Muscle of arm (tissue), 12 donors: ENCODE results near the gene PPP4R3A. TPM values are rescaled to one million over a fixed set of nuclear protein-coding genes. Genes with fewer than 3 reads are reported as not detected.
"Not testable (repeated sequence)": the region's sequence is repeated elsewhere in the genome, so short reads cannot be mapped to it uniquely, and the experiment has no call there.

Source experiments
- DNase-seq: peaks from one replicate; pipeline ENCODE4 v3.0.0-alpha.2; 2013
- polyA plus RNA-seq, 12 donors: library from polyadenylated mRNA; unstranded; fragments of 120-200 nt; gene quantifications; one replicate each; pipeline ENCODE4 v1.2.1, GENCODE V29; 2013; ENCODE audit not compliant: insufficient read length in 12 of 12

The PPP4R3A gene
- polyA plus RNA-seq, 12 donors = 60.3 to 108 (median 69.8) TPM; not detected in 1

- no peak for DNase-seq
Measured at GRCh38 chr14:91453744-91454143, 56.4 kb downstream of the PPP4R3A start.

GRCh38 chr14:91444335-91445020, 65.6 kb downstream of the PPP4R3A start:
- DNase-seq = no peak

DNA sequence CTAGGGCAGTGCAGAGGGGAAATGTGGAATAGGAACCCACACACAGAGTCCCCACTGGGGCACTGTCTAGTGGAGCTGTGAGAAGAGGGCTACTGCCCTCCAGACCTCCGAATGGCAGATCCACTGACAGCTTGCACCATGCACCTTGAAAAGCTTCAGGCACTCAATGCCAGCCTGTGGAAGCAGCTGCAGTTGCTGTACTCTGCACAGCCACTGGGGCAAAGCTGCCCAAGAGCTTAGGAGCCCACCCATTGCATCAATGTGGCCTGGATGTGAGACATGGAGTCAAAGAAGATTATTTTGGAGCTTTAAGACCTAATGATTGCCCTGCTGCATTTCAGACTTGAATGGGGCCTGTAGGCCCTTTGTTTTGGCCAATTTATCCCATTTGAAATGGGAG, 70.8 kb downstream of the PPP4R3A start:
- no peak for DNase-seq

DNA sequence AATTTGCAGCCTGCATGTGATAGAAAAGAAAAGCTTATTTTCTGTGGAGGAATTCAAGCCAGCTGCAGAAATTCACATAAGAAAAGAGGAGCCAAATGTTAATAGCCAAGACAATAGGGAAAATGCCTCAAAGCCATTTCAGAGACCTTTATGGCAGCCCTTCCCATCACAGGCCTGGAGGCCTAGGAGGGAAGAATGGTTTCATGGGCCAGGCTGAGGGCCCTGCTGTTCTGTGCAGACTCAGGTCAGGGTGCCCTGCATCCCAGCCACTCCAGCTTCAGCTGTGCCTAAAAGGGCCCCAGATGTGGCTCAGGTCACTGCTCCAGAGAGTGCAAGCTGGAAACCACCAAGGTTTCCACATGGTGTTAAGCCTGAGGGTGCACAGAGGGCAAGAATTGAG, 71.3 kb downstream of the PPP4R3A start:
- no peak for DNase-seq

- not testable (repeated sequence) for DNase-seq
Measured at GRCh38 chr14:91436266-91436665, 73.8 kb downstream of the PPP4R3A start.

DNA sequence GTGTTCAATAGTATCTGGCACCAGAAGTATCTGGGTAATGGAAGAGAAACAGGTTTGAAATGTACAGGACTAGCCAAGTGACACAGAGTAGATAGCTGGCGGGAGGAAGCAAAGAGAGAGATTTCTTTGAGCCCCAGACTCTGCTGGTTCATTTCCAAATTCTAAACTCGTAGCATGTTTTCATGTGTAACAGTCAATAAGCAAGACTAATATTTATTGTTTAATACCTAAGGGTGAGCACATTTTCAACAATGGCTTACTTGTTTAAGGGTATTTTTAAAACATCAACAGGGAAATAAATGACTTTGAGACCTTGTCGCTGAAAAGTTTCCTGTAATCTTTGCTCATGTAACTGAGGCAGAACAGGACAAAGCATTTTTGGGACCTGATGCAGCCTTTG, 80.7 kb downstream of the PPP4R3A start:
- DNase-seq = no peak

DNA sequence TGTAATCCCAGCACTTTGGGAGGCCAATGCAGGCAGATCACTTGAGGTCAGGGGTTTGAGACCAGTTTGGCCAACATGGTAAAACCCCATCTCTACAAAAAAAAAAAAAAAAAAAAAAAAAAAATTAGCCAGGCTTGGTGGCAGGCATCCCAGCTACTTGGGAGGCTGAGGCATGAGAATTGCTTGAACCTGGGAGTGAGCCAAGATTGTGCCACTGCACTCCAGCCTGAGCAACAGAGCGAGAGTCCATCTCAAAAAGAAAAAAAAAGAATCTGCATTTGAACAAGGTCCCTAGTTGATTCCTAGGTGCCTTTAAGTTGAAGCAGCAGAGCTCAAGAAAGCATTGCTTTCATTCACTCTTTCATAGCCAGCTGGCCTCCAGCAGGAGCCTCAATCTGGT, 81.2 kb downstream of the PPP4R3A start:
- not testable (repeated sequence) for DNase-seq

GRCh38 chr14:91425531-91425944, 84.6 kb downstream of the PPP4R3A start:
- DNase-seq = not testable (repeated sequence)

DNA sequence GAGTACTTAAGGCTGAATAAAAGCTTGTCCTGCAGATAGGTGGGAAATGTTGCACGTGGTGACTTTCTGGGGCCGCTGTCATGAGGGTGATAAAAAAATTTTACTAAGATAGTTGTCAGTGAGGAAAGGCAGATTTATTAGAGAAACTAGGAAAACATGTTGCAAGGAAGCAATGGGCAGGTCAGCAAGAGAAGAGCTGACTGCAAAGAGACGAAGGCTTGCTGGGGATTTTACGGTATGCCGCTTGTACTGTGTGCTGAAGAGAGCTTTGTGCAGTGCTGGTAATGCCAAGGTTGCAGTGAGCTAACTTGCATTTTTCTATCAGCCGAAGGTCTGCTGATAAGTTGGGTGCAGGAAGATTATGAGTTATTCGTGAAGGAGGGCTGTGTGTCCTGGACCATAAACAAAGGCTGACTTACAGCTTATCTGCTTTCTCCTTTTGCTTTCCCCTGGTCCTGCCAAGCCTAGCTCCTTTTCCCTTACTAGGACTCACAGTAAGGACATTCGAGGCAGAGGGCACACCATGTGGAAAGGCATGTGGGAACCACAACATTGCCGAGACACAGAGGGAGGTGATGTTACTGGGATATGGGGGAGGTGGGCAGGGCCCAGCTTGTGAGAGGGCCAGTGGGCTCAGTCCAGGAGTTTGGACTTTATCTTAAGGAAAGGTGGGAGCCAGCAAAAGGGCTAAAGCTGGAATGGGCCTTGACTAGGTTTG, 85.1 kb downstream of the PPP4R3A start:
- no peak for DNase-seq

- no peak for DNase-seq
Measured at GRCh38 chr14:91420686-91421085, 89.4 kb downstream of the PPP4R3A start.

DNA sequence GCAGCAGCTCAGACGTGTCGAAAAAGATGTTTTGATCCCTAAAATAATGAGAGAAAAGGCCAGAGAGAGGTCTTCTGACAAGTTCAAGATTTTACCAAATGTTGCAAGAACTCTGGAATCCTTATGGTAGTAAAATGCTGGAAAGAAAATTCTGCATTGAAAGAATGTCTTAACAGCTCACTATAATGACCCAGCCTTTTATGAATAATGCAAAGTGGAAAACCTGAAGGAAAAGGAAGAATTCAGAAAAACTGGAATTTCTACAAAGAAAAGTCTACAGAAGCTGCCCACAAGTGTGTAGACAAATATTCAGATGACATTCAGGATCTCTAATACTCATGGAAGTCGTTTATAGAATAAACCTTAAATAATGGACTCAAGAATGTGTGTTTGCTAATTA, 90.7 kb downstream of the PPP4R3A start:
- no peak for DNase-seq

DNA sequence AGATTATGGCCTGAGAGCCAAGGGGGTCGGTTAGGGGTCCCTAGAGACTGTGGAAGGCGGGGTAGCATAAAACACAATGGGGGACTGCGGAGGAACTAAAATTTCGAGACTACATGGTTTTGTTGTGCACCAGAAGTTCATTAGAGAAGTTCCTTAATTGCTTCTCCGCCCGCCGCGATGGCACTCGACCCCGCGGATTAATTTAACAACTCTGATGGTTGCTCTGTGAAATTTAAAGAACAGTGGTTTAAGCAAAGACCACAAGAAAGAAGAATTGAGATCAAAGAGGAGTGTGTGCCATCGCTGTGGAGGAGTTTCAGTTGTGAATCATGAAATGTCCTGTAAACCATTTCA, 91.1 kb downstream of the PPP4R3A start:
- DNase-seq = no peak

GRCh38 chr14:91418387-91419043, 91.6 kb downstream of the PPP4R3A start:
- DNase-seq = peak; percentile 71

DNA sequence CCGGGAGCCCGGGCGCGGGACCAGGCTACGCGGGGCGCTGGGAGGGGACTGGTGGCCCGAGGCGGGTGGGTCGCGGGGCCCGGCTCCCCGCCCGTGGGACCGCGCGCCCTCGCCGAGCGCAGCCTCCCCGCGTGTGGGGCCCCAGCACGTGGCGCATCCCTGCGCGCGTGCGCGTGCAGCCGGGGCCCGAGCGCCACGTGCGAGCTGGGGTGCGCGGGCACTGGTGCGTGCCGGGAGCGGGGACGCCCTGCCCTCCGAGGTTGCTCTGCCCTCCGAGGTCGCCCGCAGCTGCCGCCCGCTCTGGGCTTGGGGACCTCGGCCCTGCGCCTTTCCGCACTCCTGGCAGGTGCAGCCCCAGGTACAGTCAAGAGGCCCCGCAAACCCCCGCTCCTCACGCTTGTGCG, 92.1 kb downstream of the PPP4R3A start:
- DNase-seq = no peak

GRCh38 chr14:91417120-91417982, 92.8 kb downstream of the PPP4R3A start, which contains the start of gene CCDC88C:
CCDC88C (minus strand) TSS chr14:91417820; CDS start chr14:91417690, 130 bp downstream.
- no peak for DNase-seq

DNA sequence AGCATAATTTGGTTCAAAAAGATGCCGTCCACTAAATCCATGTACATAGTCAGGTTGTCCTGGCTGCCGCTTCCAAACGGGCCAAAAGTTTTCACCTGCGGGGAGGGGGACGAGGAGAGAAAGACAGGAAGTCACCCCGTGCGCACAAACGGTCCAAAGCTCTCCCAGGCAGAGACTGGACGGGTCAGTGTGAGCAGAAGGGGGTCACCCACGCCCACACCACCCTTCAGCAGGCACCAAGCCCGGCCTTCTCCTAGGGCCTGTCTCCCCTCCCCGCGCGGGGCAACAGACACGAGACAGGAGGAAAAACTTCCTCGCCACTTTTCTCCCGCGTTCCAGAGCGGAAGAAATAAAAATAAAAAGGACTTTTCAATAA, 93.4 kb downstream of the PPP4R3A start:
- DNase-seq = no peak

DNA sequence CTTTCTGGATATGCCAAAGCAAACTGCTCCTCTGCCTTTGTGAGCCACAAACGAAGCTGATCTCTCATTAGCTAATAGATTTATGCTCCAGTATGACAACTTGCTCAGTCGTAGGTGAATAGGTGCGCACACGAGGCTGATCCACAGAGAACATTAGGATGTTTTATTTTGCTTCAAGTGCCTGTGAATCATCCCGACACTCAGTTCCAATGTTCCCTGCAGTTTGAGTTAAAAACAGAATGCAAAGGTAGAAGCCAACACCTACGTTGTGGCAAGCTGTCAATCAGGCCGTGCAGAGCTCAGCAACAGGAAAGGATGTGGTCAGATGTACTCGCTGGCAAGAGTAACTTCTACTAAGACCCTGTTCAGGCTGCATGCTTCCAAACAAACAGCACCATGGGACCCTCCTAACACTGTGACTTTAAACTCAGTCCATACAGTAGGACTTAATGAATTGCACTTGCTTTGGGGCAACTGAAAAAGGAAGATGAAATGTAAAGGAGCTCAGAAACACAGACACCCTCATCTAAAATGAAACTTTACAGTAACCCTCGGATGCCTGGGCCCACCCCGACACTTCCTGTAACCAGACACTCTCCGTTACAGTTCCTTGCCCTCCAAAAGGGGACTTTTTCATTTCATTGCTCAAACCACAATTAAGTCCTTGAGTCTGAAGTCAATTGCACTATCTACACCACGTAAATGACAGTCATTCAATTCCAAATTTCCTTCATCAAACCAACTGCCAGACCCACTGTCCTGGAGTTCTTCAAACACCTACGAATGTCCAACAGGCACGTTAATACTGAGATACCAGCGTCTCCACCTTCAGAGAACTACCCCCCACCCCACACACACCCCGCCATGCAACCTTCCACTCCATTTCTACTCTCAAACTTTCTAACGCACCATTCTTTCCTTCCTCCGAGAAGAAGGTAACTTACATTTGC, 94.0 kb downstream of the PPP4R3A start:
- DNase-seq = no peak

DNA sequence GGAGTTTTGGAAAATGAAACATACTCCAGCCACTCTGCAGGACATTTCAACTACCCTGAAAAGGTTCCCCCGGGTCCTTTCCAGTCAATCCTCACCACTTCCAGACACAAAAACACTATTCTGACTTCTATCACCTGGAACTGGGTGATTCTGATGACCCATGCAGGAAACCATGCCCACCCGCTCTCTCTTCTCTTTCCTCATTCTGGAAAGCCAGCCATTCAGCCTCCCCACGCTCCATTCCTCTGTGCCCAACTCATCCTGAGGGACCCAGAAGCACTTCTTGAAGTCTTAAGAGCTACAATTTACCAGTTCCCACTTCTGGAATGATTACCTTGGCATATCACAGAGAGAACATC, 95.7 kb downstream of the PPP4R3A start:
- no peak for DNase-seq

GRCh38 chr14:91413547-91414474, 96.3 kb downstream of the PPP4R3A start:
- DNase-seq = no peak

GRCh38 chr14:91412939-91413338, 97.2 kb downstream of the PPP4R3A start:
- no peak for DNase-seq
